GM18861 (cell line): ENCODE results near the gene FAM193A.

Experiments used
- ATAC-seq: cut with Tn5 transposase; IDR thresholded peaks from one replicate; pipeline ENCODE4 v1.9.1; 2021; ENCODE audit not compliant: unreplicated experiment

Gene FAM193A

GRCh38 chr4:2686379-2687265 is 150.2 kb downstream of the FAM193A start:
- no peak for ATAC-seq

GRCh38 chr4:2688281-2688680 is 151.8 kb downstream of the FAM193A start:
- no peak for ATAC-seq

GRCh38 chr4:2688697-2689096 is 152.2 kb downstream of the FAM193A start:
- ATAC-seq, result no peak

- ATAC-seq, result no peak
These were observed 152.7 kb downstream of the FAM193A start for GRCh38 chr4:2689114-2689513.

- peak; percentile 66 for ATAC-seq
These were observed 153.6 kb downstream of the FAM193A start for GRCh38 chr4:2689825-2690700.

GRCh38 chr4:2691313-2691712 is 154.9 kb downstream of the FAM193A start:
- no peak for ATAC-seq

GRCh38 chr4:2691952-2692435 is 155.5 kb downstream of the FAM193A start:
- no peak for ATAC-seq

- ATAC-seq, result no peak
These were observed 158.2 kb downstream of the FAM193A start for GRCh38 chr4:2694691-2695090.

- no peak for ATAC-seq
These were observed 159.1 kb downstream of the FAM193A start for GRCh38 chr4:2695346-2696060.

- peak; percentile 90 for ATAC-seq
These were observed 160.0 kb downstream of the FAM193A start for GRCh38 chr4:2696423-2696822.

- ATAC-seq, result no peak
These were observed 161.6 kb downstream of the FAM193A start for GRCh38 chr4:2697995-2698414.

- no peak for ATAC-seq
These were observed 162.1 kb downstream of the FAM193A start for GRCh38 chr4:2698504-2698903.

- no peak for ATAC-seq
These were observed 162.6 kb downstream of the FAM193A start for GRCh38 chr4:2698951-2699505.

GRCh38 chr4:2699534-2699933 is 163.1 kb downstream of the FAM193A start:
- ATAC-seq, result no peak

- ATAC-seq, result no peak
These were observed 163.6 kb downstream of the FAM193A start for GRCh38 chr4:2700031-2700430.

GRCh38 chr4:2702361-2702760 is 165.9 kb downstream of the FAM193A start:
- no peak for ATAC-seq

- ATAC-seq, result no peak
These were observed 166.3 kb downstream of the FAM193A start for GRCh38 chr4:2702770-2703169.

- ATAC-seq, result no peak
These were observed 175.9 kb downstream of the FAM193A start for GRCh38 chr4:2712261-2712842.

- no peak for ATAC-seq
These were observed 176.9 kb downstream of the FAM193A start for GRCh38 chr4:2713337-2713736.

GRCh38 chr4:2714061-2714770 is 177.8 kb downstream of the FAM193A start:
- ATAC-seq, result no peak
